ENCODE results near the gene MIDN.

MIDN gene

DNA sequence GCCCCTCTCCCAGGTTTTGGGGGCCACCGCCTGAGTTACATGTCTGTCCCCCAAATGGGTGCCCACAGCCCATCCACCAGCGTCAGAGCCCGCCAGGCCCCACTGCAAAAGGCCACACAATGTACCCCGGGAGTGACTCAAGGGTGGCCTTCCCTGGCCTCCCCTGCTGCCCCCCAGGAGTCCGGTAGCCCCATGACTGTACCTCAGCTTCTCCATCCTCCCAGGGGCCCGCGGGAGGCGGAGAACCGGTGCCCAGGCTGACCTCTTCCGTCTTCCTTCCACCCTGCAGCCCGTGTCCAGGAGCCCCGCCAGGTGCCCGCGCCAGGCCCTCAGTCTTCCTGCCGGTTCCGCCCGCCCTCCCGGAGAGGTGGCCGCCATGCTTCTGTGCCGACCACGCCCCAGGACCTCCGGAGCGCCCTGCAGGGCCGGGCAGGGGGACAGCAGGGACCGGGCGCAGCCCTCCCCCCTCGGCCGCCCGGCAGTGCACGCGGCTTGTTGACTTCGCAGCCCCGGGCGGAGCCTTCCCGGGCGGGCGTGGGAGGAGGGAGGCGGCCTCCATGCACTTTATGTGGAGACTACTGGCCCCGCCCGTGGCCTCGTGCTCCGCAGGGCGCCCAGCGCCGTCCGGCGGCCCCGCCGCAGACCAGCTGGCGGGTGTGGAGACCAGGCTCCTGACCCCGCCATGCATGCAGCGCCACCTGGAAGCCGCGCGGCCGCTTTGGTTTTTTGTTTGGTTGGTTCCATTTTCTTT, 20.9 kb upstream of the MIDN start:
- Histone ChIP-seq H3K4me1 (ENCODE audit: control insufficient read depth, insufficient read depth, low read length) (peaks cover 9% of the 10 kb centered on the region), H3K27ac (ENCODE audit: insufficient read depth, low read depth, low read length, poor library complexity, severe bottlenecking) (no peak overlapping the region), H3K4me3 (ENCODE audit: insufficient read depth, low read depth, low read length) (no peak overlapping the region), H3K36me3 (ENCODE audit: control insufficient read depth, insufficient read depth, low read length) (peaks cover 19% of the 10 kb centered on the region), H3K27me3 (ENCODE audit: control insufficient read depth, insufficient read depth, low read length, poor library complexity, severe bottlenecking) (no peaks in the 10 kb centered on the region), H3K9me3 (ENCODE audit: control insufficient read depth, low read length) (no peaks in the 10 kb centered on the region)
- WGBS, 2 experiments = 94% methylated on average over 56 of the region's 56 CpGs

DNA sequence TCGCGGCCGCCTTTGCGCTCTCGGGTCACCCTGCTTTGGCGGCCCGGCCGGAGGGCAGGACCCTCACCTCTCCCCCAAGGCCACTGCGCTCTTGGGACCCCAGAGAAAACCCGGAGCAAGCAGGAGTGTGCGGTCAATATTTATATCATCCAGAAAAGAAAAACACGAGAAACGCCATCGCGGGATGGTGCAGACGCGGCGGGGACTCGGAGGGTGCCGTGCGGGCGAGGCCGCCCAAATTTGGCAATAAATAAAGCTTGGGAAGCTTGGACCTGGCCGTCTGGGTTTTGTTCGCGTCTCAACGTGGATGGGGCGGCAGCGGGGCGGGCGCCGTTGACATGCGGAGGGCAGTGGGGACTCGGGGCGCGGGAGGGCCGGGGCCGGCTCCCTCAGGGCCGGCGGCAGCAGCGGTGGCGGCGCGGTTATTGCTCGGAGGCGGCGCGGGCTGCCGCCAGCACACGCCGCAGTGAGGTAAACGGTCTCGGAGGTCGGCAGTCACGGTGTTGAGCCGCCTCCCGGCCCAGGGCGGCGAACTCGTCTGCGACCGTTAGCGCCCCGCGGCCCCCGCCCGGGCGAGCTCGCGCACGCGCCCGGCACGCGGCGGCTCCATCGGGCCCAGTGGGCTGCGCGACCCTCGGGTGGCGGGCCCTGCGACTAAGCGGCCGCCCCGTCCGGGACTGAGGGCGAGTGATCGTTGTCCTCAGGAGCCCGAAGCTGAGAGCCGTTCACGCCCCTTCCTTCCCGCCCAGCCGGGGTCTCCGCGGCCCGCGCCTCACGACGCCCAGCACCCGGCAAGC, 20.0 kb upstream of the MIDN start:
- Histone ChIP-seq H3K4me3 (ENCODE audit: insufficient read depth, low read depth, low read length) (no peak overlapping the region), H3K27ac (ENCODE audit: insufficient read depth, low read depth, low read length, poor library complexity, severe bottlenecking) (no peak overlapping the region), H3K9me3 (ENCODE audit: control insufficient read depth, low read length) (no peaks in the 10 kb centered on the region), H3K36me3 (ENCODE audit: control insufficient read depth, insufficient read depth, low read length) (peaks cover 20% of the 10 kb centered on the region), H3K4me1 (ENCODE audit: control insufficient read depth, insufficient read depth, low read length) (peaks cover 9% of the 10 kb centered on the region), H3K27me3 (ENCODE audit: control insufficient read depth, insufficient read depth, low read length, poor library complexity, severe bottlenecking) (no peaks in the 10 kb centered on the region)
- WGBS, 2 experiments = 97% methylated on average over 100 of the region's 100 CpGs

DNA sequence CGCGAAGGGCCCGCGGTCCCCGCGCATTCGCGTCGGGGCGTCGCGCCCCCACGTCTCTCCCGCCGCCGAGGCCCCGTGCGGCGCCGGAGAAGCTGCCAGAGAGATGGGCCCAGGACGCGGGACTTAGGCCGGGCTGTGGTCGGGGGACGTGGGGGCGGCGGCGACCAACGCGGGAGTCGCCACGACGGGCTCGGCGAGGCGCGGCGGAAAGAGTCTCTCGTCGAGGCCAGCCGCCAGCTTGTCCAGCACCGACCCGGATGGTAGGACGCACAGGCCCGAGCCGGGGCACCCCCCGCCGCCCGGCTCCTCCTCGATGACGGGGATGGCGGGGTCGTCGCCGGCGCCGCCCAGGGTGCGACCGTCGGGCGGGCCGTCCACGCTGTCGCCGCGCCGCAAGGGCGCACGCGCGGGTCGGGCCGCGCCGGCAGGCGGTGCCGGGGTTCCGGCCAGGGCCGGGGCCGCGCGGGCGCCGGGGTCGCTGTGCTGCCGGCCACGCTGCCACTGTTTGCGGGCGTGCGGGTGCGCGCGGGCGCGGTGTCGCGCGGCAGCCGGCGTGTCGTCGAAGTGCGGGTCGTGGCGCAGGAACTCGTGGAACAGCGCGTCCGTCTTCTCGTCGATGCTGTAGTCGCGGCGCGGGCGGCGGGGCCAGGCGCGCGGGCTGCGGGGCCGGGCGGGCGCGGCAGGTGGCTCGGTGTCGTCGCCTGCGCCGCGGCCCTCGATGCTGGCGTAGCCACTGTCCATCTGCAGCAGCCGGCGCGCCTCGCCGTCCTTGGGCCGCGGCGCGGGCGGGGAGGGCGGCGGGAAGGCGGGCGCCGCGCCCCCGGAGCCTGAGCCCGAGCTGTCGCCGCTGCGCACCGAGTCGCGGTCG, 19.1 kb upstream of the MIDN start:
- peaks cover 9% of the 10 kb centered on the region for H3K4me1 ChIP-seq (ENCODE audit: control insufficient read depth, insufficient read depth, low read length)
- no peaks in the 10 kb centered on the region for H3K9me3 ChIP-seq (ENCODE audit: control insufficient read depth, low read length)
- no peak overlapping the region for H3K4me3 ChIP-seq (ENCODE audit: insufficient read depth, low read depth, low read length)
- H3K27me3 ChIP-seq (ENCODE audit: control insufficient read depth, insufficient read depth, low read length, poor library complexity, severe bottlenecking) = no peaks in the 10 kb centered on the region
- no peak overlapping the region for H3K27ac ChIP-seq (ENCODE audit: insufficient read depth, low read depth, low read length, poor library complexity, severe bottlenecking)
- WGBS, 2 experiments = 96 to 97% methylated on average over 158 of the region's 158 CpGs
- H3K36me3 ChIP-seq (ENCODE audit: control insufficient read depth, insufficient read depth, low read length) = peaks cover 29% of the 10 kb centered on the region

DNA sequence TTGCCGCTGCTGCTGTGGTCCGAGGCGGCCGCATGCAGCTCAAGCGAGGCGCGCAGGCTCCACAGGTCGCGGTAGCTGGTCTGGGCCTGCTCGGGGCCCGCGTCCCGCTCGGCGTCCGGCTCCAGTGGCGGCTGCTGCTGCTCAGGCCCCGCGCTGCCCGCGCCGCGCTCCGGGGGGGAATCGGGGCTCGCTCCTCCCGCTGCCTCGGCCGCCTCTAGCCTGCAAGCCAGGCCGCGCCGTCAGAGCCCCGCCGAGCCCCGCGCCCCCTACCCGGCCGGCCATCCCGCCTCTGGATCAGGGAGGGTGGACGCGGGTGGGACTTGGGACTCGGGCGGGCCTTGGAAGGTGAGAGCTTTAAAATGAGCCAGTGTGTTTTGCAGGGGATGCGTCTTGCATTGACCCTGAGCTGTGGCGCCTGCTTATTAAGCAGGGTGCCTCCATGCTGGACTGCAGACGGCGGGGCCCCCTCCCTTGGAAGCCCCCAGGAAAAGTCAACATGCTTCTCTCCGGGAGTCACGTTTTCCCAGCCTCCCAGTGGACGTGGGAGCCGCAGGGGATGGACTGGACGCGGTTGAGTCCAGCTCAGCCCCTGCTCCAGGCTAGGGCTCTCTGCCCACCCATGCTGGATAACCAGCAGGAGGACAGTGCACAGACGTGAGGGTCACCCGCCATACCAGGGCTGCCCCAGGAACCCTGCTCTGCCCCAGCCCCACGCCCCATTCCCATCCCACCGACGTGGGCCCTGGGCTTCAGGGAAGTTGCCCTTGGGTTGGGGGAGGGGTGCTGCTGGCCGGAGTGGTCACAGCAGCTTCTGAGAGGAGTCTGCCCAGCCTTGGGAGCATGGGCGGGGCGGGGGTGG, 18.2 kb upstream of the MIDN start:
- Histone ChIP-seq H3K36me3 (ENCODE audit: control insufficient read depth, insufficient read depth, low read length) (peaks cover 36% of the 10 kb centered on the region), H3K27ac (ENCODE audit: insufficient read depth, low read depth, low read length, poor library complexity, severe bottlenecking) (no peak overlapping the region), H3K4me3 (ENCODE audit: insufficient read depth, low read depth, low read length) (no peak overlapping the region), H3K9me3 (ENCODE audit: control insufficient read depth, low read length) (no peaks in the 10 kb centered on the region), H3K4me1 (ENCODE audit: control insufficient read depth, insufficient read depth, low read length) (peaks cover 9% of the 10 kb centered on the region), H3K27me3 (ENCODE audit: control insufficient read depth, insufficient read depth, low read length, poor library complexity, severe bottlenecking) (no peaks in the 10 kb centered on the region)
- WGBS, 2 experiments = 92 to 94% methylated on average over 61 of the region's 61 CpGs

DNA sequence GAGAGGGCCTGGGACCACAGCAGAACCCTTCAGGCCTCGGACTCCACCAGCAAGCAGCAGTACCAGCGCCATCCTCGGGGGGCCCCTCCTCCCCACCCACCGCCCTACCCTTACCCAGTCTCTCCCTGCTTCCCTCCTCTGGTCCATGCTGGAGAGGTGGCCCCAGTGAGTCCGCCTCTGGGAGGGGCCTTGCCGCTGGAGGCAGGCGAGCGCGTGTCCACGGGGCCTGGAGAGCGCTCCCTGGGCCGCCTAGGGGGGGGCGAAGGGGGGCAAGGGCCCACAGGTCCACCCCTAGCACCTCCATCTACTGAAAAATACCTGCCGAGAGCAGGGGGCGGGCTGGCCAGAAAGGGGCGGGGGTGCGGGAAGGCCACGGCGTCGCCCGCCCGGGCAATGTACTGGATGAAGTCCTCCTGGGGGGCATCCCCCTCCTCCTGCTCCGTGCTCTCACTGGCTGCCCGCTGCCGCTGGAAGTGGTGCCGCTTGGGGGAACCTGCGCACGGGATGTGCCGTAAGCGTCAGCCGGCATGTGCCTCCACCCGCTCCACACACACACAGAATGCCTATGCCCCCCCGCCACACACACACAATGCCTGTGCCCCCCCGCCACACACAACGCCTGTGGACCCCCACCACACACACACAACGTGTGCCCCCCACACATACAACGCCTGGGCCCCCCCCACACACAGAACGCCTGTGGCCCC, 17.4 kb upstream of the MIDN start:
- Histone ChIP-seq H3K36me3 (ENCODE audit: control insufficient read depth, insufficient read depth, low read length) (peaks cover 36% of the 10 kb centered on the region), H3K27ac (ENCODE audit: insufficient read depth, low read depth, low read length, poor library complexity, severe bottlenecking) (no peak overlapping the region)
- 84 to 88% methylated on average over 32 to 33 of the region's 38 CpGs for WGBS, 2 experiments

DNA sequence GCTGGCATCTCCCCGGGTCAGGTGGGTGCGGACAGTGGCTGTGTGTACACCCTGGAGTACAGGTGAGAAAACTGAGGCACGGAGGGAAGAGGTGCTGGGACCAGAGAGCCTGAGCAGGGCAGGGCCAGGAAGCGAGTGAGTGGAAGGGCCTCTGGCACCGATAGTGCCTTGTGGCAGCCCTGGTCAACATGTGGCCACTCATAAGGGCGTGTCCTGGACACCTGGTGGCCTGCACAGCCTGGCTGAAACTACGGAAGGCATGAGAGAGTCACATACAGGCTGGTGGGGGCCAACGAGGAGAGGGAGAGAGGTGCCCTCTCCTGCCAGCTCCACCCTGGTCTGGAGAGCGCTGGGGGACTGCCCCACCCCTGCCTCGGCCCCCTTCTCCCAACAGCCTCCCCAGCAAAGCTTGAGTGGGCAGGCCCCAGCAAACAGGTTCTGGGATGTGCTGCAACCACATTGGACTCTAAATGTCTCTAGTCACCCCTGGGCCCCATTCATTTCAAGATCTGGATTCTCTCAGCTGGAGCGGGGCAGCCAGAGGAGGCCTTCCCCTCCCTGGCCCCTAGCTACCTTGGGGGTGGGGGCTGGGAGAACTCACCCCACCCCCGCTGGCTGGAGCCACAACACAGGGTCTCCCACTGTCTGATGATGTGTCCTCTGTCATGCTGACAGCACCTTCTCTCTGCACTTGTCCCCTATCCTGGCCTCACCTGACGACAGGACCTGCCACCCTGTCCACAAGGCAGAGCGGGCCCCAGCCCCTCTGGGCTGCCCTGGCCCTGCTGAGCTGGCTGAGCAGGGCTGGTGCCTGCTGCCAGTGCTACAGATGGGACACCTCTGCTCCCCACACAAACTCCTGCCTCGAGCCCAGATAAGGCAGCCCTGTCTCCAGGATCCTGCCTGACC, 16.4 kb upstream of the MIDN start:
- H3K4me1 ChIP-seq (ENCODE audit: control insufficient read depth, insufficient read depth, low read length) = peaks cover 9% of the 10 kb centered on the region
- H3K36me3 ChIP-seq (ENCODE audit: control insufficient read depth, insufficient read depth, low read length) = peaks cover 29% of the 10 kb centered on the region

More for the DNA sequence above, 17.4 kb upstream of the MIDN start:
- no peaks in the 10 kb centered on the region for H3K9me3 ChIP-seq (ENCODE audit: control insufficient read depth, low read length)
- no peaks in the 10 kb centered on the region for H3K27me3 ChIP-seq (ENCODE audit: control insufficient read depth, insufficient read depth, low read length, poor library complexity, severe bottlenecking)
- H3K4me3 ChIP-seq (ENCODE audit: insufficient read depth, low read depth, low read length) = no peak overlapping the region
- peaks cover 9% of the 10 kb centered on the region for H3K4me1 ChIP-seq (ENCODE audit: control insufficient read depth, insufficient read depth, low read length)

DNA sequence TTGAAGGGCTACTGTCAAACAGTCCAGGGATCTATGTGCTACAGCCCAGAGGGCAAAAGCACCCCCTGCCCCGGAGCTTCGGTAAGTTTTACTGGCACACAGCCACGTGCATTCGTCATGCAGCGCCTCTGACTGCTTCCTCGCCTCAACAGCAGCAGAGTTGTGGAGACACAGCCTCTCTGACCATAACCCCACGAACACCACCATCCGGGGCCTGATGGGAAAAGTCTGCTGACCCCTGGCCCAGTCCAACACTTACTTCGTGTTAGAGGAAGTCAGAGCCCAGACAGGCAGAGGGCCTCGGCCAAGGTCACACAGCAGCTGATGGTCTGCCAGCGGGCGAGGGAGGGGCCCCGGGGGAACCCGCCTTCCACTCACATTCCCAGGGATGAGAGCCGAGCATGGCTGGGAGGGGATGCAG, 15.7 kb upstream of the MIDN start:
- Histone ChIP-seq H3K4me1 (ENCODE audit: control insufficient read depth, insufficient read depth, low read length) (peaks cover 9% of the 10 kb centered on the region), H3K27me3 (ENCODE audit: control insufficient read depth, insufficient read depth, low read length, poor library complexity, severe bottlenecking) (no peaks in the 10 kb centered on the region), H3K9me3 (ENCODE audit: control insufficient read depth, low read length) (no peaks in the 10 kb centered on the region), H3K27ac (ENCODE audit: insufficient read depth, low read depth, low read length, poor library complexity, severe bottlenecking) (no peak overlapping the region), H3K4me3 (ENCODE audit: insufficient read depth, low read depth, low read length) (no peak overlapping the region), H3K36me3 (ENCODE audit: control insufficient read depth, insufficient read depth, low read length) (peaks cover 22% of the 10 kb centered on the region)
- WGBS, 2 experiments = 84 to 85% methylated on average over 15 of the region's 15 CpGs

More for the DNA sequence above, 16.4 kb upstream of the MIDN start:
- Histone ChIP-seq H3K9me3 (ENCODE audit: control insufficient read depth, low read length) (no peaks in the 10 kb centered on the region), H3K27ac (ENCODE audit: insufficient read depth, low read depth, low read length, poor library complexity, severe bottlenecking) (no peak overlapping the region), H3K4me3 (ENCODE audit: insufficient read depth, low read depth, low read length) (no peak overlapping the region), H3K27me3 (ENCODE audit: control insufficient read depth, insufficient read depth, low read length, poor library complexity, severe bottlenecking) (no peaks in the 10 kb centered on the region)
- 93 to 94% methylated on average over 15 of the region's 15 CpGs for WGBS, 2 experiments

DNA sequence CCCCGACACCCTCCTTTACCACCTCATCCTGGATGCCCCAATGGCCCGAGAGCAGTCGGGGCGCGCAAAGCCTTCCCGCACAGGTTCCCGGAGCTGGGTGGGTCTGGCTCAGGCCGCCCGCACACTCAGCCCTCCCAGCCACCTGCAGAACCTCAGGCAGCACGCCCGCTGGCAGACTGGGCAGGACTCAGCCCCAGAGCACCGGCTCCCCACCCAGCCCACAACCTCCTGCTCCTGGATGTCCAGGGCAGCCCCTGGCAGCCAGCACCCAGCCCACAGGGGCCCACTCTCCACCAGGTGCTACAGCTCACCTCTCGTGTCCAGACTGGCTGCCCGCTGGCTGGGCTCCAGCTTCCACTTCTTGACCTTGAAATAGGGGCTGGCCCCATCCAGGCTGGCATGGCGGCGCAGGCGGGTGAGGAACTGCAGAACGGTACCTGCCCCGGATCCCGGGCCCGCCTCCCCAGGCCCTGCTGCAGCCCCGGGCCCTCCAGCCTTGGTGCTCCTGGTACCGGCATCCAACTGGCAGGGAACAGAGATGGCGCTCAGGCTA, 15.2 kb upstream of the MIDN start:
- H3K9me3 ChIP-seq (ENCODE audit: control insufficient read depth, low read length) = no peaks in the 10 kb centered on the region
- no peaks in the 10 kb centered on the region for H3K27me3 ChIP-seq (ENCODE audit: control insufficient read depth, insufficient read depth, low read length, poor library complexity, severe bottlenecking)
- peaks cover 17% of the 10 kb centered on the region for H3K36me3 ChIP-seq (ENCODE audit: control insufficient read depth, insufficient read depth, low read length)
- H3K4me3 ChIP-seq (ENCODE audit: insufficient read depth, low read depth, low read length) = no peak overlapping the region
- H3K27ac ChIP-seq (ENCODE audit: insufficient read depth, low read depth, low read length, poor library complexity, severe bottlenecking) = no peak overlapping the region
- 96% methylated on average over 24 of the region's 24 CpGs for WGBS, 2 experiments
- H3K4me1 ChIP-seq (ENCODE audit: control insufficient read depth, insufficient read depth, low read length) = peaks cover 10% of the 10 kb centered on the region

Data from ectodermal cell (in vitro differentiated cells).